Liver (tissue), 9 donors: ENCODE data around the gene TAF5L. TPM values are rescaled to one million over a fixed set of nuclear protein-coding genes. Genes with fewer than 3 reads are reported as not detected.

Experiments used
- DNase-seq: peaks from one replicate; pipeline ENCODE4 v3.0.0-alpha.2; 2017; ENCODE audit warnings: low spot score
- H3K27ac ChIP-seq, 2 donors: one replicate each; pipeline ENCODE4 v1.7.0; 2013; ENCODE audit warnings: inconsistent platforms in 2 of 2, low read length in 2 of 2, control low read depth in 1 of 2, low read depth in 1 of 2, mild to moderate bottlenecking in 1 of 2
- H3K27me3 ChIP-seq, 4 donors: one replicate each; pipeline versions ENCODE4 v1.6.1 to v1.7.0; 2013; ENCODE audit warnings: low read length in 3 of 4, inconsistent platforms in 1 of 4, mild to moderate bottlenecking in 1 of 4, moderate library complexity in 1 of 4; ENCODE audit not compliant: control insufficient read depth in 4 of 4, insufficient read depth in 4 of 4
- H3K36me3 ChIP-seq, 4 donors: one replicate each; pipeline versions ENCODE4 v1.6.1 to v1.7.0; 2013; ENCODE audit warnings: low read length in 3 of 4, mild to moderate bottlenecking in 3 of 4, low read depth in 1 of 4, moderate library complexity in 1 of 4; ENCODE audit not compliant: control insufficient read depth in 4 of 4, insufficient read depth in 3 of 4
- H3K4me1 ChIP-seq, 4 donors: one replicate each; pipeline versions ENCODE4 v1.6.1 to v1.7.0; 2013; ENCODE audit warnings: low read length in 3 of 4, mild to moderate bottlenecking in 3 of 4, moderate library complexity in 1 of 4; ENCODE audit not compliant: control insufficient read depth in 4 of 4, insufficient read depth in 4 of 4
- H3K4me3 ChIP-seq, 3 donors: one replicate each; pipeline versions ENCODE4 v1.6.1 to v1.7.0; 2013; ENCODE audit warnings: low read length in 3 of 3, control low read depth in 1 of 3, low read depth in 1 of 3, mild to moderate bottlenecking in 1 of 3
- H3K9ac ChIP-seq, 2 donors: one replicate each; pipeline ENCODE4 v1.7.0; 2013; ENCODE audit warnings: low read length in 2 of 2, mild to moderate bottlenecking in 2 of 2, moderate library complexity in 2 of 2, control low read depth in 1 of 2, low read depth in 1 of 2
- H3K9me3 ChIP-seq, 4 donors: one replicate each; pipeline versions ENCODE4 v1.6.1 to v1.7.0; 2013; ENCODE audit warnings: low read length in 3 of 4; ENCODE audit not compliant: control insufficient read depth in 4 of 4
- ATF3 ChIP-seq: IDR thresholded peaks from 2 replicates; pipeline ENCODE4 v1.6.1; 2016; ENCODE audit warnings: antibody characterized with exemption
- CTCF ChIP-seq: fragments of 150-350 bp; IDR thresholded peaks from 2 replicates; pipeline ENCODE4 v1.5.1; 2017; ENCODE audit warnings: improper control_type of control experiment, low read depth, low read length; ENCODE audit not compliant: missing input control
- EGR1 ChIP-seq, 2 donors: IDR thresholded peaks; 2 replicates each; pipeline ENCODE4 v1.6.1; 2016 to 2018; ENCODE audit warnings: antibody characterized with exemption in 2 of 2, low read depth in 2 of 2
- FOXA1 ChIP-seq: IDR thresholded peaks from 2 replicates; pipeline ENCODE4 v1.6.1; 2016; ENCODE audit warnings: antibody characterized with exemption
- FOXA2 ChIP-seq: IDR thresholded peaks from 2 replicates; pipeline ENCODE4 v1.6.1; 2016; ENCODE audit warnings: antibody characterized with exemption
- GABPA ChIP-seq, 2 donors: IDR thresholded peaks in 1 of 2; conservative IDR thresholded peaks in 1 of 2; 2 replicates each; pipeline ENCODE4 v1.6.1; 2016; ENCODE audit warnings: antibody characterized with exemption in 2 of 2, mild to moderate bottlenecking in 1 of 2, moderate library complexity in 1 of 2
- HNF4A ChIP-seq, 2 donors: conservative IDR thresholded peaks; 2 replicates each; pipeline ENCODE4 v1.6.1; 2016; ENCODE audit warnings: antibody characterized with exemption in 2 of 2, mild to moderate bottlenecking in 2 of 2
- HNF4G ChIP-seq: IDR thresholded peaks from 2 replicates; pipeline ENCODE4 v1.6.1; 2016; ENCODE audit warnings: antibody characterized with exemption
- JUND ChIP-seq, 2 donors: IDR thresholded peaks; 2 replicates each; pipeline ENCODE4 v1.6.1; 2016; ENCODE audit warnings: antibody characterized with exemption in 2 of 2
- MAX ChIP-seq: IDR thresholded peaks from 2 replicates; pipeline ENCODE4 v1.6.1; 2016; ENCODE audit warnings: antibody characterized with exemption
- NR2F2 ChIP-seq: IDR thresholded peaks from 2 replicates; pipeline ENCODE4 v1.6.1; 2016; ENCODE audit warnings: antibody characterized with exemption
- RAD21 ChIP-seq, 2 donors: IDR thresholded peaks; 2 replicates each; pipeline ENCODE4 v1.6.1; 2016; ENCODE audit warnings: antibody characterized with exemption in 2 of 2, mild to moderate bottlenecking in 2 of 2
- REST ChIP-seq: IDR thresholded peaks from 2 replicates; pipeline ENCODE4 v1.6.1; 2016; ENCODE audit warnings: antibody characterized with exemption, mild to moderate bottlenecking
- RXRA ChIP-seq, 2 donors: IDR thresholded peaks; 2 replicates each; pipeline ENCODE4 v1.6.1; 2017 to 2018; ENCODE audit warnings: antibody characterized with exemption in 2 of 2, mild to moderate bottlenecking in 1 of 2
- SP1 ChIP-seq: IDR thresholded peaks from 2 replicates; pipeline ENCODE4 v1.6.1; 2018; ENCODE audit warnings: antibody characterized with exemption, mild to moderate bottlenecking
- TAF1 ChIP-seq: conservative IDR thresholded peaks from 2 replicates; pipeline ENCODE4 v1.6.1; 2016; ENCODE audit warnings: antibody characterized with exemption, mild to moderate bottlenecking
- YY1 ChIP-seq: IDR thresholded peaks from 2 replicates; pipeline ENCODE4 v1.6.1; 2016; ENCODE audit warnings: antibody characterized with exemption, mild to moderate bottlenecking
- WGBS: extraction: QIAGEN DNeasy Blood & Tissue Kit; methylation state at CpG from one replicate; pipeline ENCODE4 v1.1.7; 2013; 5-methylcytosine and 5-hydroxymethylcytosine counted together
- polyA plus RNA-seq, 2 donors: library from polyadenylated mRNA; stranded (reverse) in 1 of 2; unstranded in 1 of 2; fragments of 200-250 nt in 1 of 2; fragments of >200 nt in 1 of 2; fragmentation: Nextera tagmentation in 1 of 2; extraction: Ambion mirVana in 1 of 2; gene quantifications; one replicate each; pipeline versions ENCODE4 v1.2.1 to v1.2.3, GENCODE V29; 2013 to 2015
- total RNA-seq, 2 donors: library from RNA; depleted of rRNA; stranded (reverse); fragments of >200 nt; gene quantifications; one replicate each; pipeline ENCODE4 v1.2.3, GENCODE V29; 2014
- donor health status: healthy.
- donor health status: healthy.
- donor health status: healthy.
- donor health status: healthy.
- donor health status: healthy.

TAF5L gene
- total and polyA plus RNA-seq, 4 donors, result 1.8 to 16.2 (median 10.4) TPM

- Histone ChIP-seq H3K36me3 (peaks cover 3 to 18% (median 16%) of the 10 kb centered on the region in 4 donors), H3K27me3 (no peaks in the 10 kb centered on the region), H3K27ac (no peak overlapping the region), H3K4me3 (no peak overlapping the region), H3K9ac (no peak overlapping the region), H3K9me3 (no peaks in the 10 kb centered on the region), H3K4me1 (no peaks in the 10 kb centered on the region)
- TF ChIP-seq YY1, result no peak
- TF ChIP-seq HNF4G, result no peak
- no peak for TF ChIP-seq JUND (IDR thresholded peaks at IDR 0.05)
- TF ChIP-seq REST, result no peak
- TF ChIP-seq RXRA (IDR thresholded peaks at IDR 0.05), result no peak
- DNase-seq, result no peak
- WGBS, result 96% methylated on average over 5 of the region's 5 CpGs
Observed at GRCh38 chr1:229590119-229590518, 35.8 kb downstream of the TAF5L start.

GRCh38 chr1:229585338-229585737 lies 40.6 kb downstream of the TAF5L start:
- WGBS, result 87% methylated on average over 2 of the region's 2 CpGs
- no peak for TF ChIP-seq CTCF
- no peaks in the 10 kb centered on the region for H3K36me3 ChIP-seq
- H3K27me3 ChIP-seq, result no peaks in the 10 kb centered on the region
- no peak overlapping the region for H3K27ac ChIP-seq
- H3K9ac ChIP-seq, result no peak overlapping the region
- H3K9me3 ChIP-seq, result no peaks in the 10 kb centered on the region
- no peak overlapping the region for H3K4me3 ChIP-seq
- no peak for DNase-seq
- H3K4me1 ChIP-seq, result peaks cover 0 to 5% (median 2%) of the 10 kb centered on the region in 4 donors

- WGBS, result 94% methylated on average over 4 of the region's 4 CpGs
- Histone ChIP-seq H3K9me3 (no peaks in the 10 kb centered on the region), H3K4me1 (peaks cover 0 to 5% (median 3%) of the 10 kb centered on the region in 4 donors), H3K36me3 (no peaks in the 10 kb centered on the region), H3K27me3 (no peaks in the 10 kb centered on the region), H3K9ac (no peak overlapping the region), H3K4me3 (no peak overlapping the region), H3K27ac (no peak overlapping the region)
- no peak for DNase-seq
- TF ChIP-seq EGR1 (IDR thresholded peaks at IDR 0.05; ENCODE audit: low read depth in 2 of 2), result no peak
- TF ChIP-seq CTCF, result no peak
- TF ChIP-seq HNF4A (conservative IDR thresholded peaks at IDR 0.05), result no peak
- TF ChIP-seq RXRA (IDR thresholded peaks at IDR 0.05), result no peak
- TF ChIP-seq REST, result no peak
- TF ChIP-seq MAX, result no peak
- TF ChIP-seq FOXA2, result no peak
- TF ChIP-seq ATF3, result no peak
- TF ChIP-seq NR2F2, result no peak
- no peak for TF ChIP-seq YY1
- no peak for TF ChIP-seq SP1
- TF ChIP-seq HNF4G, result no peak
- TF ChIP-seq GABPA (IDR thresholded peaks at IDR 0.05 in 1 of 2, conservative IDR thresholded peaks at IDR 0.05 in 1 of 2), result no peak
- no peak for TF ChIP-seq JUND (IDR thresholded peaks at IDR 0.05)
- no peak for TF ChIP-seq TAF1
- TF ChIP-seq FOXA1, result no peak
- TF ChIP-seq RAD21 (IDR thresholded peaks at IDR 0.05), result no peak
Observed at GRCh38 chr1:229582715-229583114, 43.2 kb downstream of the TAF5L start.
